Fibroblast of skin of right biceps (primary cell): ENCODE measurements around the gene CACNA1B.
"Not testable (repeated sequence)": the region's sequence is repeated elsewhere in the genome, so short reads cannot be mapped to it uniquely, and the experiment has no call there.

Source experiments
- DNase-seq: peaks from one replicate; pipeline ENCODE4 v3.0.0-alpha.2; 2013

Gene CACNA1B

GRCh38 chr9:138078846-138079245 lies 201.3 kb downstream of the CACNA1B start:
- DNase-seq = no peak

- DNase-seq = no peak
These were observed 203.4 kb downstream of the CACNA1B start for GRCh38 chr9:138080979-138081378.

GRCh38 chr9:138082918-138083636 lies 205.5 kb downstream of the CACNA1B start:
- DNase-seq = no peak

GRCh38 chr9:138083873-138084272 lies 206.3 kb downstream of the CACNA1B start:
- DNase-seq = no peak

- DNase-seq = no peak
These were observed 208.0 kb downstream of the CACNA1B start for GRCh38 chr9:138085568-138085967.

- DNase-seq = not testable (repeated sequence)
These were observed 214.5 kb downstream of the CACNA1B start for GRCh38 chr9:138092057-138092456.

GRCh38 chr9:138094028-138094427 lies 216.4 kb downstream of the CACNA1B start:
- DNase-seq = no peak

- no peak for DNase-seq
These were observed 218.4 kb downstream of the CACNA1B start for GRCh38 chr9:138095813-138096518.

- DNase-seq = no peak
These were observed 218.9 kb downstream of the CACNA1B start for GRCh38 chr9:138096519-138096845.

- no peak for DNase-seq
These were observed 220.0 kb downstream of the CACNA1B start for GRCh38 chr9:138097501-138097991.

GRCh38 chr9:138098116-138098907 lies 220.7 kb downstream of the CACNA1B start:
- DNase-seq = no peak

- DNase-seq = no peak
These were observed 221.6 kb downstream of the CACNA1B start for GRCh38 chr9:138098908-138099791.

GRCh38 chr9:138099803-138100598 lies 222.4 kb downstream of the CACNA1B start:
- DNase-seq = no peak

GRCh38 chr9:138100711-138101350 lies 223.2 kb downstream of the CACNA1B start:
- DNase-seq = no peak

GRCh38 chr9:138101444-138102234 lies 224.1 kb downstream of the CACNA1B start:
- DNase-seq = no peak

- DNase-seq = no peak
These were observed 224.9 kb downstream of the CACNA1B start for GRCh38 chr9:138102246-138103051.

- DNase-seq = no peak
These were observed 225.7 kb downstream of the CACNA1B start for GRCh38 chr9:138103111-138103848.

- DNase-seq = no peak
These were observed 226.2 kb downstream of the CACNA1B start for GRCh38 chr9:138103849-138104206.
